ENCODE results near the gene PTPRG. TPM values are rescaled to one million over a fixed set of nuclear protein-coding genes. Genes with fewer than 3 reads are reported as not detected.

PTPRG gene
- total RNA-seq, 1 donor = 148 TPM

GRCh38 chr3:61560517-61561373 is 626 bp upstream of the PTPRG start:
- Histone ChIP-seq H3K27ac (ENCODE audit: low read depth, low read length) (peak overlapping the region; percentile 87), H3K4me2 (ENCODE audit: insufficient read depth, low read length) (peak overlapping the region; percentile 96), H3K9me3 (ENCODE audit: low read depth, low read length) (no peaks in the 10 kb centered on the region), H3K4me3 (ENCODE audit: insufficient read depth, low read length) (peak overlapping the region; percentile 92), H4K20me1 (ENCODE audit: insufficient read depth, low read length) (peaks cover 9% of the 10 kb centered on the region), H3K4me1 (ENCODE audit: insufficient read depth, low read length) (peaks cover 27% of the 10 kb centered on the region), H3K36me3 (ENCODE audit: insufficient read depth, low read length) (no peaks in the 10 kb centered on the region), H3K79me2 (ENCODE audit: insufficient read depth, low read length) (peaks cover 36% of the 10 kb centered on the region), H3K27me3 (ENCODE audit: insufficient read depth, low read length) (no peaks in the 10 kb centered on the region), H2AFZ (ENCODE audit: low read length) (peak overlapping the region; percentile 91)
- TF ChIP-seq CTCF (IDR thresholded peaks at IDR 0.05; ENCODE audit: extremely low read depth, low read depth, low read length) = no peak
- DNase-seq (ENCODE audit: insufficient read length, low spot score, missing footprints) = peak; percentile 97

- TF ChIP-seq CTCF (IDR thresholded peaks at IDR 0.05; ENCODE audit: extremely low read depth, low read depth, low read length) = no peak
- H3K9me3 ChIP-seq (ENCODE audit: low read depth, low read length) = no peaks in the 10 kb centered on the region
- H3K27me3 ChIP-seq (ENCODE audit: insufficient read depth, low read length) = no peaks in the 10 kb centered on the region
- H3K36me3 ChIP-seq (ENCODE audit: insufficient read depth, low read length) = no peaks in the 10 kb centered on the region
- H3K79me2 ChIP-seq (ENCODE audit: insufficient read depth, low read length) = peaks cover 51% of the 10 kb centered on the region
- DNase-seq (ENCODE audit: insufficient read length, low spot score, missing footprints) = peak; percentile 65
- H3K27ac ChIP-seq (ENCODE audit: low read depth, low read length) = peak overlapping the region; percentile 87
- H3K4me2 ChIP-seq (ENCODE audit: insufficient read depth, low read length) = peak overlapping the region; percentile 96
- peak overlapping the region; percentile 52 for H2AFZ ChIP-seq (ENCODE audit: low read length)
- peaks cover 9% of the 10 kb centered on the region for H4K20me1 ChIP-seq (ENCODE audit: insufficient read depth, low read length)
- H3K4me1 ChIP-seq (ENCODE audit: insufficient read depth, low read length) = peaks cover 28% of the 10 kb centered on the region
- H3K4me3 ChIP-seq (ENCODE audit: insufficient read depth, low read length) = peak overlapping the region; percentile 92
Measured at GRCh38 chr3:61562042-61562720, 810 bp downstream of the PTPRG start.

GRCh38 chr3:61562721-61563312 is 1.4 kb downstream of the PTPRG start:
- peak overlapping the region; percentile 80 for H2AFZ ChIP-seq (ENCODE audit: low read length)
- peak overlapping the region; percentile 92 for H3K4me3 ChIP-seq (ENCODE audit: insufficient read depth, low read length)
- DNase-seq (ENCODE audit: insufficient read length, low spot score, missing footprints) = peak; percentile 90
- H3K36me3 ChIP-seq (ENCODE audit: insufficient read depth, low read length) = no peaks in the 10 kb centered on the region
- peaks cover 9% of the 10 kb centered on the region for H4K20me1 ChIP-seq (ENCODE audit: insufficient read depth, low read length)
- peak overlapping the region; percentile 96 for H3K4me2 ChIP-seq (ENCODE audit: insufficient read depth, low read length)
- peak overlapping the region; percentile 87 for H3K27ac ChIP-seq (ENCODE audit: low read depth, low read length)
- no peak for TF ChIP-seq CTCF (IDR thresholded peaks at IDR 0.05; ENCODE audit: extremely low read depth, low read depth, low read length)
- H3K9me3 ChIP-seq (ENCODE audit: low read depth, low read length) = no peaks in the 10 kb centered on the region
- peaks cover 28% of the 10 kb centered on the region for H3K4me1 ChIP-seq (ENCODE audit: insufficient read depth, low read length)
- no peaks in the 10 kb centered on the region for H3K27me3 ChIP-seq (ENCODE audit: insufficient read depth, low read length)
- H3K79me2 ChIP-seq (ENCODE audit: insufficient read depth, low read length) = peaks cover 57% of the 10 kb centered on the region

Data from osteoblast (primary cell).